Amniotic epithelial cell (primary cell): ENCODE measurements around the gene FITM1.

Experiments
- DNase-seq: peaks from one replicate; pipeline ENCODE4 v3.0.0-alpha.2; 2010; ENCODE audit warnings: low read depth

The FITM1 gene, protein sequence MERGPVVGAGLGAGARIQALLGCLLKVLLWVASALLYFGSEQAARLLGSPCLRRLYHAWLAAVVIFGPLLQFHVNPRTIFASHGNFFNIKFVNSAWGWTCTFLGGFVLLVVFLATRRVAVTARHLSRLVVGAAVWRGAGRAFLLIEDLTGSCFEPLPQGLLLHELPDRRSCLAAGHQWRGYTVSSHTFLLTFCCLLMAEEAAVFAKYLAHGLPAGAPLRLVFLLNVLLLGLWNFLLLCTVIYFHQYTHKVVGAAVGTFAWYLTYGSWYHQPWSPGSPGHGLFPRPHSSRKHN

DNA sequence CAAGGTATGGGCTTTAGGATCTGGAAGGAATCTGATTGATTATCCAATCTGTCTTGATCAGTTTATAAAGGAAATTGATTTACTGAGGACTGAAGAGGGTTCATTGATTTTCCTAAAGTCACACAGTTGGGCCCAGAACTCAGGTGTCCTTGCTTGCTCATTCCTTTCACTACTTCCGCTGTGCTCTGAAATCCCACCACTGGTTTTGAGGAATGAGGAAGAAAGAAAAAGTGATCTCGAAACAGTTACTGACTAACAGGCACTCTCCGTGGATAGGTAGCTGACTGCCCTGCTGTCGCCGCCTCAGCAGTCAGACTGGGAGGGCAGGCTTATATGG is at the start of gene FITM1:
TSS of gene FITM1 (plus strand) at position 280 of the 337 bp plus-strand sequence. CDS start 905 bp downstream, outside the sequence.
- DNase-seq: no peak

DNA sequence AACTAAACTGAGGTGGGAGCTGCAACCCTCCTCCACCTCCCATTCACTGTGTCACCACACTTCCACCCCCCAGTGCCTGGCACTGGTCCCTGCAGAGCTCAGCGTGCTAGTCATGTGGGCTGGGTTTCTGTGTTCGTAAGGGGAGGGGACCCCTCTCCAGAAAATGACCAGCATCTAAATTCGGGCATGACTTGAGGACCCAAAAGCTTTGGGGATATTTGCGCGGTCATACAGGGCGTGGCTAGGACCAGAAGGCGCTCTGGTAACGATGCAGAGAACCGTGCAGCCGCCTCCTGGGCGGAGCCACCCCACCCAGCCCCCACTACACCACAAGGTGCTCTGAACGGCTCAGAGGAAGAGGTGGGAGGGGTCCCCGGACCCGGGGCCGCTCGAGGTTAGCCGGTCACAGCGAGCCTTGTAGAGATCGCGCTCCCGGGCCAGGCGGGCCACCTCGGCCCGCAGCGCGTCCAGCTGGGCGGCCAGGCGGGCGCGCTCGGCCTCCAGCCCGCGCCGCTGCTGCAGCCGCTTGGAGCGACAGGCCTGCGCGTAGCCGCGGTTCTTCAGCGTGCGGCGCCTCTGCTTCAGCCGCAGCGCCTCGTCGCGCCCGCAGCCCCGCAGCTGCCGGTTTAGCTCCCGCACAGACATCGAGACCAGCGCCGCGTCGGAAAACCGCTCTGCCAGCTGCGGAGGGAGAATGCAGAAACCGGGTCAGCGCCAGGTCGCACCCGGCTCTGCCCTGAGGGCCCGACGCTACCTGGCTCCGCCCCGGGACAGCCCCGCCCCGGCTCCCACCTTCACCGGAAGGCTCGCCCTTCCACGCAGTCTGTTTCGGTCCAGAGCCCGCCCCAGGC is 49.3 kb upstream of the FITM1 start:
- DNase-seq: no peak

DNA sequence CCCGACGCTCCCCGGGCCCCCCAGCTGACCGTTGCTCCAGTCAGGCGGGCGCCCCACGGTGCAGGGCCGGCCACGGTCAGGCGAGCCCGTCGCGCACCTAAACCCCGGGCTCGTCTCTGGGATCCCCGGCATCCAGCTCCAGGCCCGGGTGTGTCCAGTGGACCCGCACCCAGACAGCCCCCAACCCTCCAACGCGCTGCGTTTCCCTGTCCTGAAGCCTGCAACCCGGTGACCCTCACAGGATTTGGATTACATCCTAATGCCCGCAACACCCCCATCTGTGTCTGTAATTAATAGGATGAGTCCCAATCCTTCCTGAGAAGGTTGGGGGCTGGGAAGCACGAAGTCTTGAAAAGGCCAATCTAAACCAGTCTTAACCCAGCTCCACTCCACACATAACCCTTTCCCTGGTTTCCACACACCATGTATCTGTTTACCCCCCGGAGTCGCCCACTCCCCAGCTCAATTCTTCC is 48.7 kb upstream of the FITM1 start:
- no peak for DNase-seq

DNA sequence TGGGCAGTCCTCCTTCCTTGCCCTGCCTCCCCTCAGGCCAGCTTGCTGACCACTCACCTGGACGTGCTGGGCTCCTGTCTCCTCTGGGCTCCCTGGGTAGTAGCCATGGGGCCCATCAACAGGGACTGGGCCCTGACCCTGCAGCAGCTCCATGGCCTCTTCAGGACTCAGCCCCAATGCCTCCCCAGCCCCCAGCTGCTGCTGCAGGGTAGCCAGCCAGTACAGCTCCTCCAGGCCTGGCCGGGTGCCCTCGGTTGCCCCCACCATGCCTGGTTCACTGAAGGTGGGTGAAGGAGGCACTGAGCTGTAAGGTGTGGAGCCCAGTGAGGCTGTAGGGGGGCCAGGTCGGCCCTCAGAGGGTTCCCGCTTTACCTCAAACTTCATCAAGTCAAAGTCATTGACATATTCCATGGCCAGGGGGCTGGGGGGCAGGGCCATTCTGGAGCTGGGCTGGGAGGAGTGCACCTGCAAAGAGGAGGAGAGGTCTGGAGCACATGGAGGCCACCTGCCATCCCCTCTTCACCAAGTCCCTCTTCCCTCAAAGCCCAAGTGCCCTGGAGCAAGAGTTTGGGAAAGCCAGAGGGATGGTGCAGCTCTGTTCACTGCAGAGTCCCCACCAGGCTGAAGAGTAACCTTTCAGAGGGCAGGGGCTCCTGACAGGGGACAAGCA is 47.9 kb upstream of the FITM1 start:
- DNase-seq: no peak

DNA sequence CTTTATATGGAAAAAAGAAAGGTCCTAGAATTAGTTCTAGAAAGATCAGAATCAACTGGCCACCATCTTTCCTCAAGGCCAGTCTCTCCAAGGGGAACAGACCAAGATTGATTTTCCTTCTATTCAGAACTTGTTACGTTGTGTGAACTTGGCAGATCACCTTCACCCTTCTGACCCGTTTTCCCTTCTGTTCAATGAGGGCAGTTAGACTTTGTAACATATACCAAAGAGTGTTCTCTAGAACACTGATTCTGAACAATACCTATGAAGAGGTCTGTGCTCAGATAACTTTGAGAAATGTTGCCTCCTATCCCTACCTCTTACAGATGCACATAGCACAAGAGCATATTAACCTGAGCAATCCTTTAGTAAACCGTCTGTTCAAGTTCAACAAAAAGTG is 47.0 kb upstream of the FITM1 start:
- DNase-seq: no peak

DNA sequence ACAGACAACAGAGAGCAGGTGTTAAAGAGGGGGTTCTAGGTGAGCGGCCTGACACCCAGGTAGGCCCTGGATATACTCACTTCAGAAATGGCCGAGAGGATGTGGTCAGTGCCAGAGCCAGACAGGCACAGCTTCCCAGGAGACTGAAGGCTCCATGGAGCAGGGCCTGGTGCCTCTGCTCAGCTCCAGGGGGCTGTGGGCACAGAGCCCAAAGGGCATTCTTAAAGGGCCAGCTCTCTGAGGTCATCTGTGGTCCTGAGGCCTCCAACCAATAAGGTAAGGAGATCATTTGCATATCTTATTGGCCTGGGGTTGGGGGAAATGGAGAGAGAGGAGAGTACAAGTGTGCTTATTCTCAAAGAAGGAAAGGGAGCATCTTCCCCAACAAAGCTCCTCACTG is 46.0 kb upstream of the FITM1 start:
- no peak for DNase-seq

DNA sequence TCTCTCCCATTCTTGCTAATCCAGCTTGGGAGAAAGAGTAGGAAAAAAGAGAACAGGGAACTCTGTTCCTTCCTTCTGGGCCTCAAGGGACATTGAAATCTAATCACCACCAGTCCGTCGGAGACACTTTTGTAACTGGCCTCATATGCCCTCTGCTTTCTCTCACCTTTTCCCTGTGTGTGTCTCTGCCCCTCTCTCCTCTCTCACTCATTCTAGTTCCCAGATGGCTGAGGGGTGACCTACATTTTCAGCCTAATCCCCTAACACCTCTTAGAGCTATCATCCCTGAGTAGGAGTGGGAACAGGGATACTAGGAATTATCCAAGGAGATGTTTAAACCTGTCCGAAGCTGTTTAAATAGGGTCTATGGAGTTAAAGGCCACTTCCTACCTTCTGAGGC is 45.2 kb upstream of the FITM1 start:
- no peak for DNase-seq

DNA sequence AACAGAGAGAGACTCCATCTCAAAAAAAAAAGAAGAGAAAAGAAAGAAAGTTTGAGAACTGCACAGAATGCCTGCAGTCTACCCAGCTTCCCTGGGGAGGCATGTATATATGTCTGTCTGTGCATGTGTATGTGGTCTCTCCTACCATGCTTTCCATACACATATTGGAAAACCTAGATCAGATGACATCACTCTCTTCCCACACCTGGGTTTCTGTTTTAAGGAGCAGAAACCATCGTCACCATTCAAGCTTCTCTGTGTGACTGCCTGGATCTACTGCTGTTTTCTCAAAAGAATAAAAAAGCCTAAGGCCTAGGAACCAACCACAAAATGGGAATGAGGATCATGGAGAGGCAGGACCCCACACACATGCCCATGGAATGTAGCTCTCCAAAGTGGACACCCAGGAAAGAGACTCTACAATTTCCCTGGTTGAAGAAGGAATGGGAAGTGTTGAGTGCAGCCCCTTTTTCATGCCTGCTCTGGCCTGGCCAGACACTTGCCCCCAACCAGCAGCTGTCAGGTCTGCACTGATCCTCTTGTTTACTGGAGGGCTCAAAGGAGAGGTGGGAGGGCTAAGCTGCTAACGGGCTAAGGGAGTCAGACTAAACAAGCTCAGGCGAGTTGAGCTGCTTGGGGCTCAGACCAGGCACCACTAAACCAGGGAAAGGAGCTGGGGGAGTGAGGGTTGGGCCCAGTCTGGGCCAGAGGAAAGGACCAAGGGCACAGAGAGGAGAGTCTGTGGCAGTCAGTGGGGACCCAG is 44.1 kb upstream of the FITM1 start:
- no peak for DNase-seq

DNA sequence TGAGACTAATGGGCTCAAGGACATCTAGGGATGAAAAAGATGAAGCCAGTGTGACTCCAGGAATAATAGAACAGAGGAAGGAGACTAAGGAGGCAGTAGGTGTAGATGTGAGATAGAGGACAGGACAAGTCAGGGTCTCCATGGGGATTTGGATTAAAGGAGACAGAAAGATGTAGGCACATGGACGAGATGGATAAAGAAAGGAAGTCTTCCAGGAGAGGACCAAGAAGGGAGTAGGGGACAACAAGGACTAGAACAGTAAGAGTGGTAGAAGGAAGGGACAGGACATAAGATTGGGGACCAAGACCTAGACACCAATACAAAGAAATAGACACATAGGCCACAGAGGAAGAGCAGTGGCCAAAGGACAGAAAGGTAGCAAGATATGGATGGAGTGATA is 43.5 kb upstream of the FITM1 start:
- no peak for DNase-seq

DNA sequence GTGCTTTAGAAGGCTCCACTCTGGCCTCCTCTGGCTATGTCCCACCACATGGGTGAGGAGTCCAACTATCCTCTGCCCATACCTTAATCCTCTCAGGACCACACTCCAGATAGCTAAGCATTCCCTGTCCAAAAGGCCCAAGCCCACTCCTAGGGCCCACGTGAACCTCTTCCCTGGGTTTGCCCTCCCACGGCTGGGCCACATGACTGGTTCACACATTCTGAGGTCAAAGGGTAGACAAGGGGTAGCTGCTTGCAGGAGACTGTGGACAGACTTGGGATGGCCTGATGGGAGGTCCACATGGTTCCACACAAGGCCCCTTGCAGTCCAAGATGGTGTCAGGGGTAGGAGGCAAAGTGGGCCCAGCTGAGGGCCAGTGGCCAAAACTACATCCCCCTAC is 42.4 kb upstream of the FITM1 start:
- DNase-seq: no peak

DNA sequence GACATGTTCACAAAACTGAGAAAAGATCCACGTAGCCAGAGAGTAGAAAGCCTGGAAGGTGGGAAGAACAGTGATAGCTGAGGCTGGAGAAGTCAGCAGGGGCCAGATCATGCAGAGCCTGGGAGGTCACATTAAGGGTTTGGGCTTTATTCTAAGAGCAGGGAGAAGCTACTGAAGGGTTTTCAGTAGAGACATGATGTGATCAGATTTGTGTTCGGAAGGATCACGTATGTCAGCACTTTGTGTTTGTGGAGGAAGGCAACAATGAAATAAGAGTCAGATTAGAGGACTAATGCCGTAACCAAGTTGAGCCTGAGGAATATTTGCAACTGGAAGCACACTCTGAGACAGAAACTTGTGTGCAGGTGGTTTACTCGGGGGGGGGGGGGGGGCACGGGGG is 40.6 kb upstream of the FITM1 start:
- no peak for DNase-seq

DNA sequence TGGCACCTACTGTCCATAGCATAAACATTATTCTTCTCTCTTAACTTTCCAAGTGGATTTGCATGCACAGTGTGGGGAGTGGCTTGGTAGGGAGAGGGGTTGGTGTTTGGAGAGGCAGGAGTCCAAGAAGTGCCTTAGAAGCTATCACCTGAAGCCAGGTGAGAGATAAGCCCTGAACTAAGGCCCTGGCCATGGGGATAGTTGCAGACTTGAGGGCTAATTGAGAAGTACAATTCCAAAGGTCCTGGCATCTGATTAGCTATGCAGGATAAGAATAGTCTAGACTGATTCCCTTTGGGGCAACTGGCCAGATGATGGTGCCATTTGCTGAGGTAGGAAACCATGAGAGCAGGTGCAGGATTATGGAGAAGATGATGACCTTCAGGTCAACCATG is 38.4 kb upstream of the FITM1 start:
- no peak for DNase-seq

DNA sequence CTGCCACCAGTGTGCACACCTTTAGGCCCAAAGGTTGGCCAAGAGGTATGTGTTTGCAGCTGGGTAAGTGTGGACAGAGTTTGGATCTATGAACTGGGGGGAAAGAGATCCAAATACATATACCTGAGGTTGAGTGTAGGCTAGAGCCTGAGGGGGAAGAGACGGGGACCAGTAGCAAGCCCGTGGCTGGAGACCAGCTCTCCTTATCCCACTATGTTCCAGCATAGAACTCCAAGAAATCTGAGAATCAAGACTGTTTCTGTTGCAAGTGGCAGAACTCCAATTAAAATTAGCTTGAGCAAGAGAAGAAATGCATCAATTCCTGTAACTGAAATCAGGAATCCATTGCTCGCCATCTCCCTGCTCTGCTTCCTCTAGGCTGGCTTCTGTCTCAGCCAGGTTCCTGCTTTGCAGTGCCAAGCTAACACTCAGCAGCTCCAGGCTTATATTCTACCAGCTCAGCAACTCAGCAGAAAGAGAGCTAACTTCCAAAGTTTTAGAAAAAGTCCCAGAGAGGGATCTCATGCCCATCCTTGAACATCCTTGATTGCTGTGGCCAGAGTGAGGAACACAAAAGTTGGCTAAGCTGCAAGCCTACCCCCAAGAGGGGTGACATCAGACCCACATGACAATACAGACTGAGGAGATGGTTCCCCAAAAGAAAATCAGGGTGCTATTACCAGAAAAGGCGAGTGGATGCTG is 37.8 kb upstream of the FITM1 start:
- no peak for DNase-seq

DNA sequence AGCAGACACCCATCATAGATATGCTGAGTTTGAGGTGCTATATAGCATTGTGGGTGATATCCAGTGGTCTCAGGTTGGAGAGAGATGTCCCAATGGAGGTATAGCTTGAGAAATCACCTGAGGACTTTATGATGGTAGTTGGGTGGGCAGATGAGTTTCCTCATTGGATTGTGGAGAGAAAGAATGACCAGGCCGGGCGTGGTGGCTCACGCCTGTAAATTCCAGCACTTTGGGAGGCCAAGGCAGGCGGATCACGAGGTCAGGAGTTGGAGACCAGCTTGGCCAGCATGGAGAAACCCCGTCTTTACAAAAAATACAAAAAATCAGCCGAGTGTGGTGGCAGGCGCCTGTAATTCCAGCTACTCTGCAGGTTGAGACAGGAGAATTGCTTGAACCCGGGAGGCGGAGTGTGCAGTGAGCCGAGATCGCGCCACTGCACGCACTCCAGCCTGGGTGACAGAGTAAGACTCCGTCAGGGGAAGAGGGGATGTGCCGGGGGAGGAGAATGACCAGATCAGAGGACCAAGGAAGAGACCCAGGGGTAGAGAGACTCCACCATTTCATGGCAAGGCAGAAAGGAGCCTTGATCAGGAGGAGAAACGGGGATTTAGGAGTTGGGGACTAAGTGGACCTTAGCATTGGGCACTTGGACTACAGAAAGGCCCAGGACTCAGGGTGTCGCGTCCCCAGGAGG is 37.1 kb upstream of the FITM1 start:
- no peak for DNase-seq

DNA sequence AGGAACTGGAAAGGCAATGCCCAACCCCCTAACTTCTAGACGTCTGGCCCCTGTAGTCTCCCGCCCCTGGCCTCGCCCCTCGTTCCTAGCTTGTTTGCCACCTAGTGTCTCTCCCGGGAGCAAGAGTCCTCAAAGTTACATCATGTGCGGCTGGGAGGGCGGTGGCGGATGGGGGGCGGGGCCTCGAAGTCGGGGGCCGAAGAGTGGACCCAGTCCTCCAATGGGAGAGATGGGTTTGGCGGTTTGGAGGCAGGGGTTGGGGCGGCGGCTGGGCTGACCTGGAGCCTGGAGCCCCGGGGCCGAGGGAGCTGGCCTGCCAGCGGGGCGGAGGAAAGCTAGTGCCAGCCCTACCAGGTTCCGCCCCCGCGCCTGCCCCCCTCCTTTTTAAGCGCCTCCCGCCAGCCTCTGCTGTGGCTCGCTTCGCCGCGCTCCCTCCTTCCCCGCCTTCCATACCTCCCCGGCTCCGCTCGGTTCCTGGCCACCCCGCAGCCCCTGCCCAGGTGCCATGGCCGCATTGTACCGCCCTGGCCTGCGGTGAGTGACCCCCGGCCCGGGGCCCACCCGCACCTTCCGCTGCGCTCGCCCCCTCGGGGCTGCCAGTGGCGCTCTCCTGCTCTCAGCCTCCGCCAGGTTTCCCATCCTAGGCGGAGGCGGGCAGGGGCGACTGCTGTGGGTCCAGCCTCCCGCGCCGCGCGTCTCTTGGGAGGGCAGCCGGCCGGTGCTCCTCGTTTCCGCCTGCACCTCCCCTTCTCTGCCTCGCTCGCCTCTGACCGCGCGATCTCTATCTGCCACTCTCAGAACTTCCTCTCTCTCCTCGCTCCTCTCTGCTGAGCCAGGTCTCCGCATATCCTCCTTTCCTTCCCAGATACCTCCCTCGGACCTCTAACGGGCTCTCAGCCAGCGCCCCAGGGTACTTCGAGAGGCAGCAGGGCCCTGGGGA is 36.3 kb upstream of the FITM1 start, which contains the start of gene PCK2:
TSS of gene PCK2 (plus strand) at position 411 of the 940 bp plus-strand sequence. CDS start at position 506, 95 bp downstream.
- peak; percentile 72 for DNase-seq

DNA sequence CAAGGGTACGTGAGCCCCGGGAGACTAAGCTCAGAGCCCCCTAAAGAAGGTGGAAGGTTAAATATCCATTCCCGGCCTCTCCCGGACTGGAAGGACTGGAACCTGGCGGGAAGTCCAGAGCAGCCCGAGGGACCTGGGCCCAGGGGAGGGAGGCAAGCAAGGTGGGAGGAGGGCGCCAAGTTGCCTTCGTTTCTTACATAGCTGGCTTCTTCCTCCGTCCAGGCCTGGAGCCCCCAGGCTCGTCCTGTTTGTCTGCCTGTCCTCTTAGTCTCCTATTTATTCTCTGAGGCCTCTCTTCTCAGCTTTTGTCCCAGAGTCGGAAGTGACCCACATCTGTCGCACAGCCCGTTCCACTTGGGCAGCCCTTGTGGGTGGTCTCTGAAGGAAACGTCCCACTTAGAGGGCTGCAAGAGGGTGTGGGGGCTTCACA is 35.6 kb upstream of the FITM1 start:
- no peak for DNase-seq

DNA sequence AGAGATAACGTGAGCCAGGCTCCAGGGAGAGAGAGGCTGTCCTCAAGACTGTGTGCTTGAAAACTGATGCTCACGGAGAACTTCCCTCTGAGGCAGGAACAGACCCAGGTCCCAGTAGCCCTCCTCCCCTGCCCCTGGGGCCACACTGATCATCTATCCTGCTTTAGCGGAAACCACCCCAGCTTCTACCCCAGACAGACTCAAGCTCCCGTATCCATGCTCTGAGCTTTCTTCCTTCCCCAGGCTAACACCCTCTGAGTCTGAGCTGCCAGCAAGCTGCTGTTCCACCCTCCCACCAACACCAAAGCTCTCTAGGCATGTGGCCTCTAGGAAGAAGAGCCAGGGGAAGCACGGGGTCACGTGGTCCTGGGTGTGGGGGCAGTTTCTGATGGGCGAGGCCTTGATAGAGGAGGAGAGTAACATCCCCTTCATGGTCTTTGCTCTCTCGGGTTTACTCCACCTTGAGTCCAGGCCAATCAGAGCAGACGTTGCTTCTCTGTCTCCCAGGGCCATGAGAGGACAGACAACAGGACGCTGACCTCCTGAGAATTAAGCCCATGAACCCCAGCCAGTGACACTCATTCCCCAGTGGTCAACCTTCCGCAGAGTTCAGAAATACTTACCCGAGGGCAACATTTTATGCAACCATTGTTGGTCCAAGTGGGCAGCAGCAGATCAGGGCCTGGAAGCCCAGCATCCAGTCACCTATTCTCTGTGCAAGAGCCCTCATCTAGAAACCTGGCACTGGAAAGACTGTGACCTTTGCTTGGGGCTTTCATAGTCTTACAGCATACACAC is 35.0 kb upstream of the FITM1 start:
- DNase-seq: peak; percentile 62

DNA sequence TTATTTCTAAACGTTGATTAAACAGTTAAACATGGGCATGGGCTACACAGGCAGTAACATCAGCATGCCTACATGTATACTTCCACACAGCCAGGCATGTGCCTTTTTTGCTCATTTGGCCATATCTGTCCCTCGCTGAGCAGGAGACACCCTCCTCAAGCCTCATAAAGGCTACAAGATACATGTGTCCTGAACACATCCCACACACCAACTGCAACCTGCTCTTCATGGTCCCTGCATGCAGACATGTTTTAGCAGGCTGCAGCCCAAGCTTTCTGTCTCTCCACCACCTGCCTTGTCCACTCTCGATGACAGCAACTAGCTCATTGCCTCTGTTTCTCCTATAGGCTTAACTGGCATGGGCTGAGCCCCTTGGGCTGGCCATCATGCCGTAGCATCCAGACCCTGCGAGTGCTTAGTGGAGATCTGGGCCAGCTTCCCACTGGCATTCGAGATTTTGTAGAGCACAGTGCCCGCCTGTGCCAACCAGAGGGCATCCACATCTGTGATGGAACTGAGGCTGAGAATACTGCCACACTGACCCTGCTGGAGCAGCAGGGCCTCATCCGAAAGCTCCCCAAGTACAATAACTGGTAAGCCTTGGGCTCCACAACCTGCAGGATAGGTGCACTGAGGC is 33.8 kb upstream of the FITM1 start:
- DNase-seq: no peak
